WTC11 (cell line): Measurements from ENCODE around the gene ENTHD1.

ENCODE experiments used
- CREB1 ChIP-seq: sonication (generic); formaldehyde crosslinking; IDR thresholded peaks from 2 replicates; pipeline ENCODE4 v1.8.0; 2023; ENCODE audit warnings: mild to moderate bottlenecking, missing genetic modification reagents
- CREM ChIP-seq: sonication (generic); formaldehyde crosslinking; IDR thresholded peaks from 2 replicates; pipeline ENCODE4 v1.8.1; 2022; ENCODE audit warnings: mild to moderate bottlenecking, missing genetic modification reagents, moderate library complexity
- NFE2L1 ChIP-seq: sonication (generic); formaldehyde crosslinking; IDR thresholded peaks from 2 replicates; pipeline ENCODE4 v1.8.1; 2023; ENCODE audit warnings: missing genetic modification reagents
- RORB ChIP-seq: fragments of 250-450 bp; sonication (Bioruptor Pico); IDR thresholded peaks from 2 replicates; pipeline ENCODE4 v1.9.0; 2021; ENCODE audit warnings: mild to moderate bottlenecking
- SMAD3 ChIP-seq: sonication (generic); formaldehyde crosslinking; IDR thresholded peaks from 2 replicates; pipeline ENCODE4 v1.8.0; 2022; ENCODE audit warnings: missing genetic modification reagents, mild to moderate bottlenecking, borderline replicate concordance
- TEAD4 ChIP-seq: sonication (generic); formaldehyde crosslinking; IDR thresholded peaks from 2 replicates; pipeline ENCODE4 v1.8.0; 2022; ENCODE audit warnings: mild to moderate bottlenecking, missing genetic modification reagents
- TP53 ChIP-seq: sonication (generic); formaldehyde crosslinking; IDR thresholded peaks from 2 replicates; pipeline ENCODE4 v1.8.1; 2023; ENCODE audit warnings: mild to moderate bottlenecking, missing genetic modification reagents
- ZBTB21 ChIP-seq: sonication (generic); formaldehyde crosslinking; IDR thresholded peaks from 2 replicates; pipeline ENCODE4 v1.8.1; 2023; ENCODE audit warnings: mild to moderate bottlenecking, missing genetic modification reagents, borderline replicate concordance
- TF ChIP-seq, protein P1 (sequence below): sonication (generic); formaldehyde crosslinking; IDR thresholded peaks from 2 replicates; pipeline ENCODE4 v1.8.0; 2022; ENCODE audit warnings: mild to moderate bottlenecking, missing genetic modification reagents
- TF ChIP-seq, protein P2 (sequence below): fragments of 200-600 bp; IDR thresholded peaks from 2 replicates; pipeline ENCODE4 v1.8.0; 2022; ENCODE audit warnings: antibody characterized with exemption
- TF ChIP-seq, protein P3 (sequence below): fragments of 250-450 bp; sonication (Bioruptor Pico); IDR thresholded peaks from 2 replicates; pipeline ENCODE4 v1.9.0; 2021; ENCODE audit warnings: mild to moderate bottlenecking
- TF ChIP-seq, protein P4 (sequence below): sonication (generic); formaldehyde crosslinking; IDR thresholded peaks from 2 replicates; pipeline ENCODE4 v1.8.0; 2022; ENCODE audit warnings: mild to moderate bottlenecking, missing genetic modification reagents
- TF ChIP-seq, protein P5 (sequence below): sonication (generic); formaldehyde crosslinking; IDR thresholded peaks from 2 replicates; pipeline ENCODE4 v1.8.1; 2023; ENCODE audit warnings: mild to moderate bottlenecking, missing genetic modification reagents, moderate library complexity
- TF ChIP-seq, protein P6 (sequence below): sonication (generic); formaldehyde crosslinking; IDR thresholded peaks from 2 replicates; pipeline ENCODE4 v1.8.0; 2022; ENCODE audit warnings: mild to moderate bottlenecking, missing genetic modification reagents

DNA sequence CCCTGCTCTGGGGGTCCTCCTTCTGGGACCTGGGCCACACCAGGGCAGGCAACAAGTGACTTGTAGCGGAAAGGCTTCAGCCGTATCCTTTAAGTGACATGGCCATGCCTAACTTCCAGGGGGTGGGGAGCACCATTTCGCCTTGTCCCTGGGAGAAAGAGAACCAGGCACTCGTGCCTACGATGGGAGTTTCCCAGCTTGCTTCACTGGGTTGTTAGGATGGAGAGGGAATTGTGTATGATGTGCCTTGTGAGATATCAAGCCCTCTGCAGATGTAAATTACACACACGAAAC is 171.6 kb downstream of the ENTHD1 start:
- no peak for TF ChIP-seq ZBTB21 (CRISPR knock-in tag)
- TF ChIP-seq, protein P1, sequence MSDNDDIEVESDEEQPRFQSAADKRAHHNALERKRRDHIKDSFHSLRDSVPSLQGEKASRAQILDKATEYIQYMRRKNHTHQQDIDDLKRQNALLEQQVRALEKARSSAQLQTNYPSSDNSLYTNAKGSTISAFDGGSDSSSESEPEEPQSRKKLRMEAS (CRISPR knock-in tag), result no peak
- no peak for TF ChIP-seq RORB
- no peak for TF ChIP-seq NFE2L1
- TF ChIP-seq TEAD4 (CRISPR knock-in tag), result no peak
- TF ChIP-seq, protein P2, sequence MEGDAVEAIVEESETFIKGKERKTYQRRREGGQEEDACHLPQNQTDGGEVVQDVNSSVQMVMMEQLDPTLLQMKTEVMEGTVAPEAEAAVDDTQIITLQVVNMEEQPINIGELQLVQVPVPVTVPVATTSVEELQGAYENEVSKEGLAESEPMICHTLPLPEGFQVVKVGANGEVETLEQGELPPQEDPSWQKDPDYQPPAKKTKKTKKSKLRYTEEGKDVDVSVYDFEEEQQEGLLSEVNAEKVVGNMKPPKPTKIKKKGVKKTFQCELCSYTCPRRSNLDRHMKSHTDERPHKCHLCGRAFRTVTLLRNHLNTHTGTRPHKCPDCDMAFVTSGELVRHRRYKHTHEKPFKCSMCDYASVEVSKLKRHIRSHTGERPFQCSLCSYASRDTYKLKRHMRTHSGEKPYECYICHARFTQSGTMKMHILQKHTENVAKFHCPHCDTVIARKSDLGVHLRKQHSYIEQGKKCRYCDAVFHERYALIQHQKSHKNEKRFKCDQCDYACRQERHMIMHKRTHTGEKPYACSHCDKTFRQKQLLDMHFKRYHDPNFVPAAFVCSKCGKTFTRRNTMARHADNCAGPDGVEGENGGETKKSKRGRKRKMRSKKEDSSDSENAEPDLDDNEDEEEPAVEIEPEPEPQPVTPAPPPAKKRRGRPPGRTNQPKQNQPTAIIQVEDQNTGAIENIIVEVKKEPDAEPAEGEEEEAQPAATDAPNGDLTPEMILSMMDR, result no peak
- TF ChIP-seq, protein P3, sequence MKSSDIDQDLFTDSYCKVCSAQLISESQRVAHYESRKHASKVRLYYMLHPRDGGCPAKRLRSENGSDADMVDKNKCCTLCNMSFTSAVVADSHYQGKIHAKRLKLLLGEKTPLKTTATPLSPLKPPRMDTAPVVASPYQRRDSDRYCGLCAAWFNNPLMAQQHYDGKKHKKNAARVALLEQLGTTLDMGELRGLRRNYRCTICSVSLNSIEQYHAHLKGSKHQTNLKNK (CRISPR knock-in tag), result no peak
- TF ChIP-seq CREB1 (CRISPR knock-in tag), result no peak
- TF ChIP-seq CREM (CRISPR knock-in tag), result no peak
- no peak for TF ChIP-seq SMAD3 (CRISPR knock-in tag)
- no peak for TF ChIP-seq TP53 (CRISPR knock-in tag)
- TF ChIP-seq, protein P4, sequence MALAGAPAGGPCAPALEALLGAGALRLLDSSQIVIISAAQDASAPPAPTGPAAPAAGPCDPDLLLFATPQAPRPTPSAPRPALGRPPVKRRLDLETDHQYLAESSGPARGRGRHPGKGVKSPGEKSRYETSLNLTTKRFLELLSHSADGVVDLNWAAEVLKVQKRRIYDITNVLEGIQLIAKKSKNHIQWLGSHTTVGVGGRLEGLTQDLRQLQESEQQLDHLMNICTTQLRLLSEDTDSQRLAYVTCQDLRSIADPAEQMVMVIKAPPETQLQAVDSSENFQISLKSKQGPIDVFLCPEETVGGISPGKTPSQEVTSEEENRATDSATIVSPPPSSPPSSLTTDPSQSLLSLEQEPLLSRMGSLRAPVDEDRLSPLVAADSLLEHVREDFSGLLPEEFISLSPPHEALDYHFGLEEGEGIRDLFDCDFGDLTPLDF (CRISPR knock-in tag), result no peak
- TF ChIP-seq, protein P5, sequence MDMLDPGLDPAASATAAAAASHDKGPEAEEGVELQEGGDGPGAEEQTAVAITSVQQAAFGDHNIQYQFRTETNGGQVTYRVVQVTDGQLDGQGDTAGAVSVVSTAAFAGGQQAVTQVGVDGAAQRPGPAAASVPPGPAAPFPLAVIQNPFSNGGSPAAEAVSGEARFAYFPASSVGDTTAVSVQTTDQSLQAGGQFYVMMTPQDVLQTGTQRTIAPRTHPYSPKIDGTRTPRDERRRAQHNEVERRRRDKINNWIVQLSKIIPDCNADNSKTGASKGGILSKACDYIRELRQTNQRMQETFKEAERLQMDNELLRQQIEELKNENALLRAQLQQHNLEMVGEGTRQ (CRISPR knock-in tag), result no peak
- TF ChIP-seq, protein P6, sequence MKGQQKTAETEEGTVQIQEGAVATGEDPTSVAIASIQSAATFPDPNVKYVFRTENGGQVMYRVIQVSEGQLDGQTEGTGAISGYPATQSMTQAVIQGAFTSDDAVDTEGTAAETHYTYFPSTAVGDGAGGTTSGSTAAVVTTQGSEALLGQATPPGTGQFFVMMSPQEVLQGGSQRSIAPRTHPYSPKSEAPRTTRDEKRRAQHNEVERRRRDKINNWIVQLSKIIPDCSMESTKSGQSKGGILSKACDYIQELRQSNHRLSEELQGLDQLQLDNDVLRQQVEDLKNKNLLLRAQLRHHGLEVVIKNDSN (CRISPR knock-in tag), result no peak
